GM19351 (cell line): ENCODE results near the gene ERC1.

ENCODE experiments used
- ATAC-seq: cut with Tn5 transposase; IDR thresholded peaks from one replicate; pipeline ENCODE4 v1.9.1; 2021; ENCODE audit warnings: mild to moderate bottlenecking, moderate library complexity; ENCODE audit not compliant: unreplicated experiment

The ERC1 gene

DNA sequence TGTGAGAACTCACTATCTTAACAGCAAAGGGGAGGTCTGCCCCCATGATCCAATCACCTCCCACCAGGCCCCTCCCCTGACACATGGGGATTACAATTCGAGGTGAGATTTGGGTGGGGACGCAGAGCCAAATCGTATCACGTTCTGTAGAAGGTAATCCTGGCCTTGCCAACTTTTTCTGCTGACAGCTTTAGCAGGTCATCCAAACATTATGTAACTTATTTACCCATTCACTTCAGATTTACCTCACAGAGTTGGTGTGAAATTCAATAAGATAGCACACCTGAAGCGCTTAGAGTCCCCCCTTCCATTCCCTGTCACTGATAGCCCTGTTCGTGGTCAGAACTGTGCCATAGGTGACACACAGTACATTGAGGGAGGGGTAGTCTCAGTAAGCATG is 384.3 kb downstream of the ERC1 start:
- no peak for ATAC-seq

DNA sequence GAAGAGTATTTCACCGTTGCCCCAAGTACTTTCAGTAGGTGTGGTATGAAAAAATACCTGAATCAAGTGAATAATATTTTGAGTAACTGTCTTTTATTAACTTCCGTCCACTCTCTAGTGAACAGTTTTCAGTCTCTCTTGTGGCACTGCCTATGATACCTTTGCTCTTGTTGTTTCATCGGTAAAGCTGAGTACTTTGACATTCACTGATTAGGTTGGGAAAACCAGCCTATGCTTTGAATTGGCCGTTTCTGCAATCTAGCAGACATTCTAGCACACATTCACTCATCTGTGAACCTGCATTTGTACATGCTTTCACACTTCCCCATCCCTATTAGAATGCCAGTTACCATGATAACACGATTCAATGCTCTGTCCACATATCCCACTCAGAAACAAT is 386.1 kb downstream of the ERC1 start:
- no peak for ATAC-seq

DNA sequence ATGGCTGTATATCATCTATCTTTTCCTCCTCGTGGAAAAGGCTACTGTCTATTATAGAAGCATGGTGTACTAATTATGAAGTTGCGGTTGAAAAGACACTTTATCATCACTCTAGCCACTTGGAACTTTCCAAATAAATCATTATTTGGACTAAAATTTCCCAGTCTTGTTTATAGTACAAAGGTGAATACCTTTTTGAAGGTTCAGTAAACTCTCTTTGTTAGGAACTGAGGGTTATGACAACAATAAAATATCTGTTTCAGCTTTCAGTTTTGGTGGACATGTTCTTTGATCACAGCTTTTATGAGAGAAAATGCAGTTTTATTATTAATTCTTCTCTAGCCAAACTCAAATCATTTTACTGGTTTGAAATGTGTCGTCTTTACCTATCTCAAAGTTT is 386.7 kb downstream of the ERC1 start:
- no peak for ATAC-seq

DNA sequence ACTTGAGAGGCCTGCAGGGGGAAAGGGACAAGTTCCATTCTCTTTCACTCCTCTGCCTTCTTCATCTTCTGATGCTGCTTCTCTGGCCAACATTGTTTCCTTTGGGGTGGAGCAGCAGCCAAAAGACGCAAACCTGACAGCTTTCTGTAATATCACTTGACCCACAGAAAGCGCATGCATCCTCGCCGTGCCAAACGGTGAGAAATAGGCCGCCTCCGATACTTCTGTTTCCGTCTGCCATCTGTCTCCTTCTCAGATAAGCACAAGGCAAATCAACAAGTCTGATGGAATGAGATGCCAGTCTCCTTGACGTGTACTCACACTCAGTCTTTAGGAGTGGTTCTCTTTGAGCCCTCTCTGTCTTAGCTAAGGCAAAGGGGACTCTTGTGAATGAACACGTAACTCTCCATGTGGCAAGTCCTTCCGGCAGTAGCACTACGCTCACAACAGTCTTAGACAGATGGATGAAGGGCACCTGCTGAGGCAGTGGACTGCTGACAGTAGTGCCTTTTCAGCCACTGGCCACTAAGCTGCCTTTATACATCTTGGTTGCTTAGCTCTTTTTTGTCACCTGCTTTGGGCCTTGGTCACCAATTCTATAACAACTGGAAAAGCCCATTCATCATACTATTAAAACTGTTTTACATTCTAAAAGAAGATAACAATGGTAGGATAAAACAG is 389.3 kb downstream of the ERC1 start:
- ATAC-seq, result no peak

DNA sequence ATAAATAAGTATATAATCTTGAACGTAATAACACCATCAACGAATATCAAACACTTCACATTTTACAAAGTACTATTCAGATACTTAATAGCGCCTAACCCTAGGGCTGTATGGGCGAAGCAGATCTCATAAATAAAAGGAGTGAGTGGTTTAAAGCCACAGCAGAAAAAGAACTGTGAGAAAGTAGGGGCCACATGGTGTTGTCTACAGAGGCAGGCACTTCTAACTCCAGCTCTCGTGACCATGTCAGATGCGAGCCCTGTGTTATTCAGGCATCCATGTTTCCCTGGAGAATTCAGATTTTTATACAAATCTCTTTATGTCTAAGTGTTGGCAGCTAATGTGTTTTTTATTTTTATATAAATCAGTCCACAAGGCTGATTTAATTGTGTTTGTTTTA is 391.1 kb downstream of the ERC1 start:
- no peak for ATAC-seq

DNA sequence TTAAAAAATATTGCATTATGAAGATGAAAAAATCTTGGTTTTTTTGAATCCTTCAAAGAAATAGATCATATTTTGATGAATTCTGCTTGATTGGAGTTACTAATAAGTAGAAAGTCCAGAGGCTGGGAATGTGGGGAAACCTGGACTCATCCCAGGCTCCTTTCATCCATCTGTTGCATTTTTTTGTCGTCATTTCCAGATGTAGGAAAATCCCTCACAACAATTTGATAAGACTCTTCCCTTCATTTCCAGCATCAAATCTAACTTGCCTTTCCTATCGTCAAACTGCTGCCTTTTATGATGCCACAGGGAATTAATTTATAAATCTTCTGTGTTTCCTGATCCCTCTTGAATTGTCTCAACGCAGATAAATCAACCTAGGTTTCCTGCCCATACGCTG is 391.8 kb downstream of the ERC1 start:
- ATAC-seq, result no peak

DNA sequence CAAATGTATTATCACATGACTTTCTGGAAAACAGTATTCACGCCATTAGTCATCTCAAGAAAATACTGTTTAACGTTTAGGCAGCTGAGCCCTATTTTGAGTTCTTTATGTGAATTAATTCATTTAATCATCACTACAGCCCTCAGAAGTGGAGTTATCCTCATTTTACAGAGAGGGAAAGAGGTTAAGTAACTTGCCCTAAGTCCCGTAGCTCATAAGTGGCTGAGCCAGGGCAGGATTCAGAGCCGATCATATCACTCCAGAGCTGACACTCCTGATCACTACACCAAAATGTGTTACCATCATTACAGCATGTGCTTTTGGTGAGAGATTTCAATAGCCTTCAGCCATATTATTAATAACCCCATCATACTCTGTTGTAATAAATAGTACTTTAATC is 392.7 kb downstream of the ERC1 start:
- no peak for ATAC-seq

DNA sequence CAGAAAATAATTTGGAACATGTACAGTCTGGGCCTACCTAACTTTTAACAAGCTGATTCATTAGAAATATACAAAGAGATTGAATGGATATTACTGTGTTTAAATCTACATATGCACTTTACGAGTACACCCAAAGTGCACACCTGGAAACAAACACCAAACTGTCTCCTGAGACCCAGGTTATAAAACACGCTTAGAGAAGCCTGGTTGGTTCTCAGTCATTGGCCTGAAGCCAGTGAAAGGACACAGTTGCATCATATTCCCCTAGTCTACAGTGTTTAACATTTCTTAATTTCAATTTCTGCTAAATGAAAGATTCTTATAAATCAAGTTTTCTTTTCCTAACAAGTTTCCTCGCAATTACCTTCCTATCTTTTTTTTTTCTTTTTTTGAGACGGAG is 393.9 kb downstream of the ERC1 start:
- ATAC-seq, result no peak

DNA sequence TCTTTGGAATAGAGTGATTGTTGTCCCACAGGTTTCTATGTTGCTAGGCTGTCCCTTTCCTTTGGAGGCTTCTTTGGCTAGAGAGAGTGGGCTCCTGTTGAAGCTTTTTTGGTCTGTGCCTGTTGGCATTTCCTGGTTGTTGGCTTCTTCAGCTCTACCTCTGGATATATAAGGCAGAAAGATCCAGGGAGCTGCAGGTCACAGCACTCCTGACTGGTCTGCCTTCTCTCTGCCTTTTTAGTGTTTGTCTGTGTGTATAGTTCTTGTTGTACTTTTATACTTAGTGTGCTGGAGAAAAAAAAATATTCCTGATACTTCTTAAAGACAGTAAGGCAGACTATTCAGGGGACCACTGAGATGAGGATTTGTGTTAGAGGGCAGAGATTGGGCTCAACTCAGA is 400.7 kb downstream of the ERC1 start:
- ATAC-seq, result no peak

DNA sequence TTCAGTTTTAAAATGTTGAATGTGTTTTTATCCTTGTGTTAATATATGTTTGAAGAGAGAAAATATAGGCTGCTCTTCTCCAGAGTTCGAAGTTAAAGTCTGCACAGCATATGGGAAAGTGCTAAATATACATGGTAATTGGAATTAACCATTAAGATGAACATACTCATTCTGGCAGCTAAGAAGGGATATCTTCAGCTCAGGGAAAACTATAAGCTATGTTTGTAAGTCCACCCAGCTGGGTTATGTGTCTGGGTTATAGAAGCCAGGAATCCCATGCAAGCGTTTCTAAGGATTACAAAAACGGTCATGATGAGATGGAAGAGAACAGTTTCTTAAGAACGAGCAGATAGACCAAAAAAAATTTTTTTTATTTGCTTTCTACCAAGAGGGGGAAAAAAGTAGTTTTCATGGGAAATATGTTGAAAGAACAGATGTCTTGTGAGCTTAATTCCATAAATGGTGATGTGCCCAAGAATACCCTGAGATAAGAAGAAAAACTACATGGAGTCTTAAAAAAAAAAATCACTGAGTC is 404.5 kb downstream of the ERC1 start:
- no peak for ATAC-seq

DNA sequence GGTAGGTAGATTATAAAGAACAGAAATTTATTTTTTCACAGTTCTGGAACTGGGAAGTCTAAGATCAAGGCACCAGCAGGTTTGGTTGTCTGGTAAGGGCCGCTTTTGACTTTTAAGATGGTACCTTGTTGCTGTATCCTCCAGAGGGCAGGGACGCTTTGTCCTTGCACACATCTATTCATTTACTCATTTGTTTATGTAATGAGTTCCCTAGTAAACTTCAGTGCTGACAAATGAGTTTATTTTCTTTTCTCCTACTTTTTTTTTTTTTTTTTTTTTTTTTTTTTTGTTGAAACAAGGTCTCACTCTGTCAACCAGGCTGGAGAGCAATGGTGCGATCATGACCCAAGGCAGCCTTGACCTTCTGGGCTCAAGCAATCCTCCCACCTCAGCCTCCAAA is 407.6 kb downstream of the ERC1 start:
- no peak for ATAC-seq

DNA sequence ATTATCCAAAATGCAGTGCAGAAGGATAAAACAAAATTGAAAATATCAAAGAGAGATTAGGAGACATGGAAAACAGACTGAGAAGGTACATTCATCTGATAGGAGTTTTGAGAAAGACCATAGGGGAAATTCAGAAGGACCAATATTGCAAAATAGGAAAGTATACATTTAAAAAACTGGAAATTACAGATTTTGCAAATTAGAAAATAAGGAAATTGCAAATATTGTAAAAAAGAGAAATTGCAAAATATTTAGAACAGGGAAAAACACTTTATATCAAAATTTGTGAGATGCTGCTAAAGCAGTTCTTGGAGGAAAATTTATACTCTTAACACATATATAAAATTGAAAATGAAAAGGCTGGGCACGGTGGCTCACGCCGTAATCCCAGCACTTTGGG is 410.9 kb downstream of the ERC1 start:
- no peak for ATAC-seq

DNA sequence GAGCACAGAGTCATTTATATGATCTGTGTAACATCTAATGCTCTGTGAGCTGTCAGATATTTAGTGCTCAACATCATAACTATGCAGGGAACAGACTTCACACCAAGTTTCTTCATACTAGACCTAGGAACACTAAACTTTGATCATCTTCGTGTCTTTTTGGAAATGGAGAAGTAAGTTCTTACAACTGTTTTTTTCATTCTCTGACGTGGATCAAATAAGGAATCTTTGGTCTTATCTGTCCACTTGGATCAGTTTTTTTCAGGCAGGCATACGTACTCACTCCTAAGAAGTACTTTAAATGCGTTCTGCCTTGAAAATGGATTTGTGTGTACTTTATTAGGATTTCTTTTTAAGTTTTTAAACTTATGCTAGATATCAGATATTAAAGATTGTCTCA is 412.4 kb downstream of the ERC1 start:
- no peak for ATAC-seq

DNA sequence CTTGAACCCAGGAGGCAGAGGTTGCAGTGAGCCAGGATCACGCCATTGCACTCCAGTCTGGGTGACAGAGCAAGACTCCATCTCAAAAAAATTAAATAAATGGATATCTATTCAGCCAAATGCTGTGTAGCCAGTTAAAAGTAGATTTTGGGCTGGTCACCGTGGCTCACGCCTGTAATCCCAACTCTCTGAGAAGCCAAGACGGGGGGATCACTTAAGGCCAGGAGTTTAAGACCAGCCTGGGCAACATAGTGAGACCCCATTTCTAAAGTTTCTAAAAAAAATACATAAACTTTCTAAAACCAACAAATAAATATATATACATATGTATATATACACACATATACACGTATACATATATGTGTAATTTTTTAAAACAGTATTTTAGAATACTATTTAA is 414.6 kb downstream of the ERC1 start:
- ATAC-seq, result no peak

DNA sequence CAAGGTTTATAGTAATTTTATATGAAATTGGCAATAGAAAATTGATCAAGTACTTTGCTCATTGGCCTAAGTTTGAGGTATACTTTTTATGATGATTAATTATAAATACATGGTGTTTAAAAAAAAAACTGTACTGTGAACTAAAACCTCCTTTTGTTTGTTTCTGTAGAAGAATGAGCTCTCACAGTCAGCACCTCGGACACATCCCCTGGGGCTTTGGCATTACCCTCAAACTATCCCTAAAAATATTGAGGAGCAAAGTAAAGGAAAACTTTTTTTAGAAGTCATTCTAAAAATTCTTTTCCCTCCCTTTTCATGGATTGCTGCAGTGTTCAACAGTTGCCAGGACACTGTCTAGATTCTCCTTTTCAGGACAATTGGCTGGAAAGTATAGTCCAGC is 419.8 kb downstream of the ERC1 start:
- no peak for ATAC-seq

DNA sequence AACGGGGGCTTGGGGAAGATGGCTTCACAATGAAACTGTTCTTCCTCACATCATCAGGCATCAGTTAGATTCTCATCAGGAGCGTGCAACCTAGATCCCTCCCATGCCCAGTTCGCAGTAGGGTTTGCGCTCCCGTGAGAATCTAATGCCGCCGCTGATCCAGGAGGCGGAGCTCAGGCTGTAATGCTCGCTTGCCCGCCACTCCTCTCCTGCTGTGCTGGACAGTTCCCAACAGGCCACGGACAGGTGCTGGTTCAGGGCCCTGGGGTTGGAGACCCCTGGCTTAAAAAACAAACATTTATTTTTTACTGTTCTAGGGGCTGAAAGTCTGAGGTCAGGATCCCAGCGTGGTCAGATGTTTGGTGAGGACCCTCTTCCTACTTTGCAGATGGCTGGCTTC is 422.9 kb downstream of the ERC1 start:
- ATAC-seq, result no peak

DNA sequence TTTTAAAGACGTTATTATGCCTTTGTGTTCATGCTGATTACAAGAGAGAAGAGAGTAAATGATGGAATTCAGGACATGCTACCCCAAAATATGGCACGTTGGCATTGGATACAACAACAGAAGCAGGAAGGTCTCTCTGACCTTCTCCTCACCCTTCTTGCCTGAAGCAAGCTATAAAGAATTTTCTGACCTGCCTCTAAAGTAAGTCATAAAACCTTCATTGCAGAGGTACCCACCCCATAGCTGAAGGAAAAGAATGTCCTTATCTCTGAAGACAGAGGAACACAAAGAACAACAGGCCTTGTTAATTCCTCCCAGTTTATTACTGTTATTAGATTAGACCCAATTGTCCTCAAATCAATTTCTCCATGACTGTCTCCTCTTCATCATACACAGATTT is 427.1 kb downstream of the ERC1 start:
- ATAC-seq, result no peak

DNA sequence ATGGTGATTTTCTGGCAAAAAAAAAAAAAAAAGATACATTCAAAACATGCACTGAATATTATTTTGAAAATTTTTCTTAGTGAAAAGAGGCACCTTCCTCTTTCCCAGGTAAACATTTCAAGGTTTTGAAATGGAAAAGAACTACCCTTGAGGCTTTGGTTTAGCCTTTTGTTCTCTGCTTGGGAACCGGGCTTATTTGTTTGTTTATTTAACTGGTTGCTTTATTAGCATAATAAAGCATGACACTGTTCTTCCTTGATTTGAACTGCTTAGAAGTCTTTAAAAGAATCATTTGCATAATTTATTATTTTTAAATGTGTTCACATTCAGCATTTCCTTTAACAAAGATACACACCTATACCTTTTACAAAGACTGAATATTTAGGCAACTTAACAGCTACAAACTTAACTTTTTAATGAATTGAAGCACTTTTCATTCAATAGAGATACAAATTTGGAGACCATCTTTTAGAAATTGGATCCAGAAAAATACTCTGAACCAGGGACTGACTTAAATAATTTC is 428.9 kb downstream of the ERC1 start:
- no peak for ATAC-seq

DNA sequence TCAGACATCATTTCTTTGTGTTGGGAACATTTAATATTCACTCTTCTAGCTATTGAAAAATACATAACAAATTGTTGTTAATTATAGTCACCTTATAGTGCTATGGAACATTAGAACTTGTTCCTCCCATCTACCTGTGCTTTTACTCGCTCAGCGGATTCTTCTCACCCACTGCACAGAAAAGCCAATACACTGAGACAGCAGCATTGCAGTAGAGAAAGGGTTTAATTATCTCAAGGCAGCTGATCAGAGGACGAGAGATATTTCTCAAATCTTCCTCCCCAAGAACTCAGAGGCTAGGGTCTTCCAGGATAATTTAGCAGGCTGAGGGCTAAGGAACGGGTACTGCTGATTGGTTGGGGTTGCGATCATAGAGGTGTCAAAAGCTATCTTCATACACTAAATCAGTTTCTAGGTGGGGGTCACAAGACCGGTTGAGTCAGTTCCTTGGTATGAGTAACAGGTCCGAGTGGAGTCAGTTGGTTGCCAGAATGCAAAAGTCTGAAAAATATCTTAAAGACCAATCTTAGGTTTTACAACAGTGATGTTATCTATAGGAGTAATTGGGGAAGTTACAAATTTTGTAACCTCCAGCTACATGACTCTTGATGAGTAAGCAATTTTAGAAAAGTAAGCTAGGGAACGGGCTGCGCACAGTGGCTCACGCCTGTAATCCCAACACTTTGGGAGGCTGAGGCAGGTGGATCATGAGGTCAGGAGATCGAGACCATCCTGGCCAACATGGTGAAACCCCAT is 430.2 kb downstream of the ERC1 start:
- no peak for ATAC-seq

DNA sequence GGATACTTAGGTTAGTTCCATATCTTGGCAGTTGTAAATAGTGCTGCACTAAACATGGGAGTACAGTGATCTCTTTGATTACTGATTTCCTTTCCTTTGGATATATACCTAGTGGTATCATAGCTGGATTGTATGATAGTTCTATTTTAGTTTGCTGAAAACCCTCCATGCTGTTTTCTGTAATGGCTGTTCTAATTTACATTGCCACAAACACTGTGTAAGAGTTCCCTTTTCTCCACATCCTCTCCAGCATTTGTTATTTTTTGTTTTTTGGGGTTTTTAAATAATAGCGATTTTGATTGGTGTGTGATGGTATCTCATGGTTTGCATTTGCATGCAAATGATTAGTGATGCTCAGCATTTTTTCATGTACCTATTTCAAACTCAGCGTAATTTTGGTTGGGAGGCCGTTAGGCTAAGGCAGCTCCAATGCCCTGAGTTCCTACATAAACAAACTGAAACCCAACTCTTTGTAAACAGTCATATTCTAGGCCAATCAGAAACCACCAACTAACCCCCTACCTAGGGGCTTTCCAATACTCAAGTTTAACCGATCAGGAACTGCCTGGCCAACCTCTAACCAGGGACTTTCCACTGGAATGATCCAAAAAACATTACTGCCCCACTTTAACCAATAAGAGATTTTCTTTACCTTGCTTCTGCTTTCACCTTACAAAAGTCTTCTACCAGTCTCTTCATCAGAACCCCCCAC is 431.7 kb downstream of the ERC1 start:
- peak; percentile 67 for ATAC-seq

DNA sequence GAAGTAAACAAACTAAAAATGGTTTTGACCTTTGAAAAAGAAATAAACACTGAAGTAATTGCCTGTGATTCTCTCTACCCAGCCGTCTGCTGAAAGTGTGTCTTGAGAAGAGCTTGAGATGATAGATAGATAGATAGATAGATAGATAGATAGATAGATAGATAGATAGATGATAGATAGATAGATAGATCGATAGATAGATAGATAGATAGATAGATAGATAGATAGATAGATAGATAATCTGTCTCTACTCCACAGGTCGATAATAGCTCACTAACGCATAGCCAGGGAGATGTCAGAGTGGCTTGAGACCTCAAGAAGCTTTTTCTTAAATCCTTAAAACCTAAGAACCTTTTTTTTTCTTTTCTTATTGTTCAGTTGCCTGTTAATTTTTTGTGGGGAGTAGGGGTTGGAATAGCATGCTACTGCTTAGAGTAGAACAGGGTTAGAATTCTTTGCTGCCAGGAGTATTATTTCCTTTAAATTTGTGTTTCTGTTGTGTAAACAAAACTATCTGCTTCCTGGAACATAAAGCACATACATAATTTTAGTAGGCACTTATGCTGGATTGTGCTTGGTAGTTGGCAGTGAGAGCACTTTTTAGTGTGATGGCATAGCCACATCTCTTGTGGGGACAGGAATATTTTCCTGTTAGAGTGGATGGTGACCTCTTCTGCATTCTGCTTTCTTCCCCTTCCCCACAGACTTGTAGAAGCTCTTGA is 433.8 kb downstream of the ERC1 start:
- no peak for ATAC-seq
